Measurements from ENCODE around the gene LACTBL1.

The LACTBL1 gene

DNA sequence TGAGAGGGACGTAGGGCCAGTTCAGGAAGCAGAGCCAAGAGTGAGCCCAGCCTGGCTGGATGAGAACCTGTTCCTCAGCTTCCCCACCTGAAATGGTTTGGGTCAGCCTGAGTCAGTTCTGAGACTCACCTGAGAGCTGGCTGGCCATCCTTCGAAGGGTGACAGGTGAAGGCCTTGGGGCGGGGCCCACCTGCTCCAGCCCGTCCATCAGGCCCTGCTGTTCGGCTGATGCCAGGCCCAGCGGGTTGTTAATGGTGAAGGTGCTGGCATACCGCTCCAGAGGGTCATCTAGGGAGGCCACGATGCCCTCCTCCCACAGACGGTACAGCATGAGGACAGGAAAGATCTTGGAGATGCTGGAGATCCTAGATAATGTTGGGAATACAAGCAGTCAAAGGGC lies 14.1 kb downstream of the LACTBL1 start:
- Histone ChIP-seq H2AFZ (ENCODE audit: low read depth) (no peak overlapping the region), H3K79me2 (ENCODE audit: insufficient read depth, low read depth) (no peaks in the 10 kb centered on the region), H3K36me3 (ENCODE audit: insufficient read depth) (no peaks in the 10 kb centered on the region), H3K27ac (no peak overlapping the region), H3K4me3 (IDR thresholded peaks at IDR 0.05; ENCODE audit: insufficient read depth, low read depth, low read length) (no peak overlapping the region), H4K20me1 (ENCODE audit: insufficient read depth) (no peaks in the 10 kb centered on the region), H3K4me1 (ENCODE audit: low read depth, poor library complexity, severe bottlenecking) (no peaks in the 10 kb centered on the region), H3K27me3 (ENCODE audit: insufficient read depth, low read depth) (no peaks in the 10 kb centered on the region; the same call in 1 of the 2 replicates), H3K9ac (no peak overlapping the region), H3K4me2 (no peak overlapping the region)
- no peak for TF ChIP-seq CTCF (conservative IDR thresholded peaks at IDR 0.05; ENCODE audit: low read depth, low read length)

GRCh38 chr1:22957066-22957465 lies 15.6 kb downstream of the LACTBL1 start:
- Histone ChIP-seq H3K79me2 (ENCODE audit: insufficient read depth, low read depth) (no peaks in the 10 kb centered on the region), H3K4me1 (ENCODE audit: low read depth, poor library complexity, severe bottlenecking) (no peaks in the 10 kb centered on the region), H3K27ac (no peak overlapping the region), H3K36me3 (ENCODE audit: insufficient read depth) (no peaks in the 10 kb centered on the region), H3K27me3 (ENCODE audit: insufficient read depth, low read depth) (no peaks in the 10 kb centered on the region; the same call in 1 of the 2 replicates), H4K20me1 (ENCODE audit: insufficient read depth) (no peaks in the 10 kb centered on the region), H3K9ac (no peak overlapping the region), H2AFZ (ENCODE audit: low read depth) (no peak overlapping the region), H3K4me3 (IDR thresholded peaks at IDR 0.05; ENCODE audit: insufficient read depth, low read depth, low read length) (no peak overlapping the region), H3K4me2 (no peak overlapping the region)
- no peak for TF ChIP-seq CTCF (conservative IDR thresholded peaks at IDR 0.05; ENCODE audit: low read depth, low read length)

DNA sequence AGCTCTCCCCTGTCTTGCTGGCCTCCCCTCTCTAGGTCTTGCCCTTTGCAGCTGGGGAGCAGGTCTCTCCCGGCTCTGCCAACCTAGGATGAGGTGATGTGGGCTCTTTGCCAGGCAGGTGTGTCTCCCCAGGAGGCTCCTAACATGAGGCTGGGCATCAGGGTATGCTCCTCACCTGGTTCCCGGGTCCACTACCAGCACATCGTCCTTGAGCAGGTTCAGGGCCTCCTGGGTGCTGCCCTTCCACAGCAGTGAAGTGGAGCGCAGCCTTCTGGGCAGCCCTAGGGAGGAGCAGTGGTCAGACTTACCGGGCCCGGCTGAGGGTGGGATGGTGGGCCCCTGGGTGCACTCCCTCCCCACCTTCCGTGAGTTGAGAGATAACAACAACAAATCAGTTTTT lies 17.5 kb downstream of the LACTBL1 start:
- no peaks in the 10 kb centered on the region for H3K4me1 ChIP-seq (ENCODE audit: low read depth, poor library complexity, severe bottlenecking)
- H3K4me3 ChIP-seq (IDR thresholded peaks at IDR 0.05; ENCODE audit: insufficient read depth, low read depth, low read length) = no peak overlapping the region
- H3K79me2 ChIP-seq (ENCODE audit: insufficient read depth, low read depth) = no peaks in the 10 kb centered on the region
- H3K36me3 ChIP-seq (ENCODE audit: insufficient read depth) = no peaks in the 10 kb centered on the region
- TF ChIP-seq CTCF (conservative IDR thresholded peaks at IDR 0.05; ENCODE audit: low read depth, low read length) = no peak
- no peak overlapping the region for H3K27ac ChIP-seq
- H3K4me2 ChIP-seq = no peak overlapping the region
- H2AFZ ChIP-seq (ENCODE audit: low read depth) = no peak overlapping the region
- H4K20me1 ChIP-seq (ENCODE audit: insufficient read depth) = no peaks in the 10 kb centered on the region
- no peak overlapping the region for H3K9ac ChIP-seq
- H3K27me3 ChIP-seq (ENCODE audit: insufficient read depth, low read depth) = no peaks in the 10 kb centered on the region

DNA sequence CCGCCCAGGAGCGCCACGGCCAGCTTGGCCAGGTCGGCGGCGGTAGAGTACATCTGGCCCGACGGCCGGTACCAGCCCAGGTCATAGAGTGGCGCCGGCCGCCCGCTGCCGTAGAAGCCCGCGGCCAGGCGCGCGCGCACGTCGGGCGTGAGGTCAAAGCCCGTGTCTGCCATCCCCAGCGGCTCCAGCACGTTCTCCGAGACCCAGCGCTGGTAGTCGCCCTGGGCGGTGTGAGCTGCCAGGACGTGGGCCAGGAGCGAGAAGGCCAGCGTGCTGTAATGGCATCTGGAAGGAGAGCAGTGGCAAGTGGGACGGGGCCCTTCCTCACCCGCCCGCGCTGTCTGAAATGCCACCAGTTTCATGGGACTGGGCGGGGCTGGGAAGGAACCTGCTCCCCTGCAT lies 18.9 kb downstream of the LACTBL1 start:
- no peaks in the 10 kb centered on the region for H3K27me3 ChIP-seq (ENCODE audit: insufficient read depth, low read depth)
- TF ChIP-seq CTCF (conservative IDR thresholded peaks at IDR 0.05; ENCODE audit: low read depth, low read length) = no peak
- H3K36me3 ChIP-seq (ENCODE audit: insufficient read depth) = no peaks in the 10 kb centered on the region
- H4K20me1 ChIP-seq (ENCODE audit: insufficient read depth) = no peaks in the 10 kb centered on the region
- H3K27ac ChIP-seq = no peak overlapping the region
- no peak overlapping the region for H3K4me3 ChIP-seq (IDR thresholded peaks at IDR 0.05; ENCODE audit: insufficient read depth, low read depth, low read length)
- no peak overlapping the region for H2AFZ ChIP-seq (ENCODE audit: low read depth)
- H3K9ac ChIP-seq = no peak overlapping the region
- H3K4me2 ChIP-seq = no peak overlapping the region
- no peaks in the 10 kb centered on the region for H3K79me2 ChIP-seq (ENCODE audit: insufficient read depth, low read depth)
- no peaks in the 10 kb centered on the region for H3K4me1 ChIP-seq (ENCODE audit: low read depth, poor library complexity, severe bottlenecking)
